PC-9 (cell line): Measurements from ENCODE around the gene ROBO4. TPM values are rescaled to one million over a fixed set of nuclear protein-coding genes. Genes with fewer than 3 reads are reported as not detected.

Experiments
- BruUV-seq: library from RNA; stranded (reverse); fragments of 400-500 nt; replicated peaks from 2 replicates; lab custom pipeline; 2021; lab: Mats Ljungman, UMichigan
- CTCF ChIA-PET: fragments of 300-600 bp; sonication (Branson Sonifier 250); formaldehyde crosslinking; loops from one replicate; lab custom pipeline; 2022; ENCODE audit warnings: antibody characterized with exemption; lab: Charles Lee
- POLR2A ChIA-PET: fragments of 300-600 bp; sonication (Branson Sonifier 250); formaldehyde crosslinking; loops from one replicate; lab custom pipeline; 2022; ENCODE audit warnings: antibody characterized with exemption; ENCODE audit not compliant: unreplicated experiment; lab: Charles Lee
- DNase-seq, 2 experiments: peaks; one replicate each; pipeline versions ENCODE4 v3.0.0 to v3.0.0-alpha.2; 2015 to 2022; ENCODE audit warnings: mixed read lengths in 1 of 2
- H2AFZ ChIP-seq: fragments of 200-600 bp; sonication (generic); 2 replicates; pipeline ENCODE4 v1.8.1; 2017; ENCODE audit warnings: antibody characterized with exemption
- H3F3A ChIP-seq: fragments of 200-600 bp; sonication (generic); 2 replicates; pipeline ENCODE4 v1.8.1; 2017; ENCODE audit warnings: antibody characterized with exemption, mild to moderate bottlenecking, low read depth; ENCODE audit not compliant: insufficient read depth
- H3K27ac ChIP-seq: fragments of 200-600 bp; sonication (generic); 2 replicates; pipeline ENCODE4 v1.6.1; 2016; ENCODE audit warnings: mixed run types
- H3K27me3 ChIP-seq: fragments of 200-600 bp; sonication (generic); 2 replicates; pipeline ENCODE4 v1.6.1; 2016; ENCODE audit warnings: low read depth, mixed run types; ENCODE audit not compliant: insufficient read depth
- H3K36me3 ChIP-seq: fragments of 200-600 bp; sonication (generic); 2 replicates; pipeline ENCODE4 v1.6.1; 2016; ENCODE audit warnings: low read depth, mixed run types
- H3K4me1 ChIP-seq: fragments of 200-600 bp; sonication (generic); replicated peaks from 2 replicates; pipeline ENCODE4 v1.6.1; 2016; ENCODE audit warnings: mixed run types; ENCODE audit not compliant: insufficient read depth
- H3K4me2 ChIP-seq: fragments of 200-600 bp; sonication (generic); 2 replicates; pipeline ENCODE4 v1.6.1; 2017; ENCODE audit warnings: mixed run types
- H3K4me3 ChIP-seq: fragments of 200-600 bp; sonication (generic); 2 replicates; pipeline ENCODE4 v1.6.1; 2016; ENCODE audit warnings: mixed run types
- H3K79me2 ChIP-seq: fragments of 200-600 bp; sonication (generic); 2 replicates; pipeline ENCODE4 v1.6.1; 2017; ENCODE audit warnings: low read depth, mixed run types
- H3K9me2 ChIP-seq: fragments of 200-600 bp; sonication (generic); 2 replicates; pipeline ENCODE4 v1.8.1; 2017; ENCODE audit warnings: mild to moderate bottlenecking; ENCODE audit not compliant: insufficient read depth
- H3K9me3 ChIP-seq: fragments of 200-600 bp; sonication (generic); 2 replicates; pipeline ENCODE4 v1.8.1; 2016; ENCODE audit warnings: low read depth; ENCODE audit not compliant: insufficient read depth
- H4K20me1 ChIP-seq: fragments of 200-600 bp; sonication (generic); 2 replicates; pipeline ENCODE4 v1.8.1; 2017; ENCODE audit not compliant: insufficient read depth
- EZH2 ChIP-seq: fragments of 200-600 bp; sonication (generic); IDR thresholded peaks from 2 replicates; pipeline ENCODE4 v1.8.0; 2017; ENCODE audit warnings: antibody characterized with exemption, low read depth
- intact Hi-C: fragments of 100-400 bp; cut with micrococcal nuclease; formaldehyde crosslinking; loops from one replicate; pipeline ENCODE4 v1.10.0; 2022; ENCODE audit not compliant: unreplicated experiment
- total RNA-seq: library from RNA; stranded (reverse); gene quantifications from 2 replicates; pipeline ENCODE4 v1.2.3, GENCODE V29; 2021
- TF ChIP-seq, protein P1 (sequence below): fragments of 200-600 bp; sonication (generic); conservative IDR thresholded peaks from 2 replicates; pipeline ENCODE4 v1.6.1; 2017; ENCODE audit warnings: mixed run types, antibody characterized with exemption, mild to moderate bottlenecking, moderate library complexity

ROBO4 gene
- total RNA-seq, 1 experiment from 2014 or later, result not detected

DNA sequence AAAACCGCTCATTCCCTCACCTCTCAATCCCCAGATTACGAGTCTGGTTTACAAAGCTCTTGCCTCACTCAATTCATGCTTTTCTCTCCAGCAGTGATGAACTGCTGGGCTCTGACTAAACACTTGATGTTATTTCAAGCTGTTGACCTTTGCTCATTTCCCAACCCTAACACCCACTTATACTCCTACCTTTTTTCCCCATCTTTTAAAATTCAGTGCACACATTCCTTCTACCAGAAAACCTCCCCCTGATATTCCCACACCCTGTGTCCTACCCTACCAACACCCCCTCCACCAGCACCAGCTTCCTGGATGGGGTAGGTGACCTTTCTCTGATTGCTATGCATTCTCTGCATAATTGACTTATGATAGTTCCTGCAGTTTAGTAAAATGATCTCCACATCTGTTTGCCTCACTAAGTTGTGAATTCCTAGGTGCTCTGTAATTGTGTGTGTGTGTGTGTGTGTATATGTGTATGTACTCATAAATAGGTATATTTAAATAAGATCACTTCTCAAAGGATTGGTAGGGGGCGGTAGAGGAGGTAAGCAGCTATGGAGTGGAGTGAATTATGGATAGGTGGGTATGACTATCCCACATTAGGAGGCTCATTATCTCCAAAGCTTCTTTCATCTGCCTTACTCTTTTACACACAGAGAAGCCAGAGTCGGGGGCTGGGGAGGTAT lies 37.3 kb upstream of the ROBO4 start:
- TF ChIP-seq EZH2, result no peak
- TF ChIP-seq, protein P1, sequence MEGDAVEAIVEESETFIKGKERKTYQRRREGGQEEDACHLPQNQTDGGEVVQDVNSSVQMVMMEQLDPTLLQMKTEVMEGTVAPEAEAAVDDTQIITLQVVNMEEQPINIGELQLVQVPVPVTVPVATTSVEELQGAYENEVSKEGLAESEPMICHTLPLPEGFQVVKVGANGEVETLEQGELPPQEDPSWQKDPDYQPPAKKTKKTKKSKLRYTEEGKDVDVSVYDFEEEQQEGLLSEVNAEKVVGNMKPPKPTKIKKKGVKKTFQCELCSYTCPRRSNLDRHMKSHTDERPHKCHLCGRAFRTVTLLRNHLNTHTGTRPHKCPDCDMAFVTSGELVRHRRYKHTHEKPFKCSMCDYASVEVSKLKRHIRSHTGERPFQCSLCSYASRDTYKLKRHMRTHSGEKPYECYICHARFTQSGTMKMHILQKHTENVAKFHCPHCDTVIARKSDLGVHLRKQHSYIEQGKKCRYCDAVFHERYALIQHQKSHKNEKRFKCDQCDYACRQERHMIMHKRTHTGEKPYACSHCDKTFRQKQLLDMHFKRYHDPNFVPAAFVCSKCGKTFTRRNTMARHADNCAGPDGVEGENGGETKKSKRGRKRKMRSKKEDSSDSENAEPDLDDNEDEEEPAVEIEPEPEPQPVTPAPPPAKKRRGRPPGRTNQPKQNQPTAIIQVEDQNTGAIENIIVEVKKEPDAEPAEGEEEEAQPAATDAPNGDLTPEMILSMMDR, result no peak
- Histone ChIP-seq H3K9me3 (no peaks in the 10 kb centered on the region), H3K4me2 (no peak overlapping the region), H3K27ac (no peak overlapping the region), H3K36me3 (no peaks in the 10 kb centered on the region), H2AFZ (no peak overlapping the region), H4K20me1 (no peaks in the 10 kb centered on the region), H3F3A (no peaks in the 10 kb centered on the region; the same call in 1 of the 2 replicates), H3K9me2 (no peaks in the 10 kb centered on the region), H3K27me3 (peaks cover 28% of the 10 kb centered on the region; the same call in 1 of the 2 replicates), H3K79me2 (no peaks in the 10 kb centered on the region), H3K4me3 (no peak overlapping the region), H3K4me1 (0 out of 2 replicates have a peak, but pooled peaks cover 7% of the 10 kb centered on the region)
- POLR2A ChIA-PET, result no interaction called here
- BruUV-seq, result no TSS peak
- CTCF ChIA-PET, result no interaction called here
- intact Hi-C loops, result no loop called here
- no peak for DNase-seq

DNA sequence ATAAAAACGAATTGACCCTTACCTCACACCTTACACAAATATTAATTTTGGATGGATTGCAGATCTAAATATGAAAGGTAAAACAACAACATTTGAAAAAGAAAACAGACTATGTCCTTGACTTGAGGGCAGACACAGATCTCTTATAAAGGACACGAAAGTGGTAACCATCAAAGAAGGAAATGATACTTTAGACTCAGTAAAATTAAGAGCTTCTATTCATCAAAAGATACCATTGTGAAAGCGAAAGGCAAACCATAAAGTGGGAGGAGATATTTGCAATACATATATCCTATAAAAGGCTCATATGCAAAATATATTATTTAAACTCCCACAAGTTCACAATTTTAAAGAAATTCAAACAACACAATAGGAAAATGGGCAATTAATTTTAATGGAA lies 33.1 kb upstream of the ROBO4 start:
- H3K9me3 ChIP-seq, result no peaks in the 10 kb centered on the region
- BruUV-seq, result no TSS peak
- H3K4me1 ChIP-seq, result 0 out of 2 replicates have a peak, but pooled peaks cover 7% of the 10 kb centered on the region
- no peak for TF ChIP-seq EZH2
- TF ChIP-seq, protein P1, result no peak
- no peaks in the 10 kb centered on the region for H3K9me2 ChIP-seq
- H3F3A ChIP-seq, result no peaks in the 10 kb centered on the region; the same call in 1 of the 2 replicates
- no peaks in the 10 kb centered on the region for H3K36me3 ChIP-seq
- H3K27me3 ChIP-seq, result peaks cover 10% of the 10 kb centered on the region; the same call in 1 of the 2 replicates
- H4K20me1 ChIP-seq, result no peaks in the 10 kb centered on the region
- H3K27ac ChIP-seq, result no peak overlapping the region
- ChIA-PET CTCF (no interaction called here), POLR2A (no interaction called here)
- no peak overlapping the region for H2AFZ ChIP-seq
- intact Hi-C loops, result no loop called here
- no peak for DNase-seq
- H3K79me2 ChIP-seq, result no peaks in the 10 kb centered on the region
- H3K4me3 ChIP-seq, result no peak overlapping the region
- no peak overlapping the region for H3K4me2 ChIP-seq

DNA sequence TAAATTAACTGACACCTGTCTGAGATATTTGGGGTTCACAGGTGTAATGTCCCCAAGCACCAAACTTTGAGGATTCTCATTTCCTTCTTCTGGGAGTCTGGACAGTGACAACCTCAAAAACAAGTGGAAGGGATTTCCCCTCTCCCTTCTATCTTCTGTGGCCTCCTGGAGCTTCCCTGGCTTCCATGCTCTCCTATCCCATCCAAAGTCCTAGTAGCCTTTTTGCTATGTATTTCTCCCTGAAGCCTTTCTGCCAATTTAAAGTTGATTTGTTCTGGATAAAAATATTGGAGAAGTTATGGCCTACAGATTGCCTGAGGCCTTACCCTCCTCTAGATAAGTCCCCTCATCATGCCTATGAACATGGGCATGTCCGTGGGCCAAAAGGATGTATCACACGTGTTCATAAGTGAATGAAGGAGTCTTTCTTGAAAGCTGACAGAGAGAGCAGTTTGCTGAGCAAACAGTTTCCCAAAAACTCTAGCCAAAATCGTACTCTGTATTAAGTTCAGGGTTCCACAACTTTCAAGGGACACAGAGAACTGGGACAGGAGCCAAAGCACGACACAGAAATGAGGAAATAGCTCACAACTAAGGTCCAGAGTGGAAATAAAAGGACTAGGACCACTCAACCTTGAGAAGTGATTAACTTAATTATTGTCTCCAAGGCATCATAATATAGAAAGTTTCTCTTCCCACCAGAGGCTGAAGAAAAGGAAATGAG lies 31.4 kb upstream of the ROBO4 start:
- H3K9me3 ChIP-seq, result no peaks in the 10 kb centered on the region
- H3K27me3 ChIP-seq, result 0 out of 2 replicates have a peak, but pooled peaks cover 10% of the 10 kb centered on the region
- no peaks in the 10 kb centered on the region for H3K79me2 ChIP-seq
- no peak overlapping the region for H3K4me3 ChIP-seq
- intact Hi-C loops, result no loop called here
- no peak overlapping the region for H3K27ac ChIP-seq
- H4K20me1 ChIP-seq, result no peaks in the 10 kb centered on the region
- no peaks in the 10 kb centered on the region for H3F3A ChIP-seq
- no peak for TF ChIP-seq EZH2
- TF ChIP-seq, protein P1, result no peak
- DNase-seq, result no peak
- no peak overlapping the region for H3K4me2 ChIP-seq
- H3K9me2 ChIP-seq, result no peaks in the 10 kb centered on the region
- no peaks in the 10 kb centered on the region for H3K36me3 ChIP-seq
- ChIA-PET POLR2A (no interaction called here), CTCF (no interaction called here)
- BruUV-seq, result no TSS peak
- H3K4me1 ChIP-seq, result no peaks in the 10 kb centered on the region
- H2AFZ ChIP-seq, result no peak overlapping the region
